ENCODE measurements around the gene EPC2.

- TF ChIP-seq POLR2A (IDR thresholded peaks at IDR 0.05) (no peak), EP300 (IDR thresholded peaks at IDR 0.05) (no peak), CTCF (IDR thresholded peaks at IDR 0.05) (no peak), POLR2AphosphoS5 (IDR thresholded peaks at IDR 0.05) (no peak)
Observed at GRCh38 chr2:148651972-148652371, 7.4 kb downstream of the EPC2 start.

Data from sigmoid colon (tissue), 4 donors.